Thymus (tissue), 11 donors: Measurements from ENCODE around the gene SATB2. TPM values are rescaled to one million over a fixed set of nuclear protein-coding genes. Genes with fewer than 3 reads are reported as not detected.

Experiments
- DNase-seq, 9 donors: peaks; one replicate each; pipeline ENCODE4 v3.0.0-alpha.2; 2013; ENCODE audit warnings: low spot score in 9 of 9, low read depth in 6 of 9, missing footprints in 1 of 9
- H3K27ac ChIP-seq, 2 donors: one replicate each; pipeline ENCODE4 v1.5.1; 2013; ENCODE audit warnings: control low read depth in 1 of 2, low read depth in 1 of 2, low read length in 1 of 2, mild to moderate bottlenecking in 1 of 2, moderate library complexity in 1 of 2
- H3K27me3 ChIP-seq, 2 donors: one replicate each; pipeline ENCODE4 v1.5.1; 2013; ENCODE audit warnings: low read length in 1 of 2; ENCODE audit not compliant: control insufficient read depth in 2 of 2, insufficient read depth in 1 of 2
- H3K36me3 ChIP-seq, 2 donors: one replicate each; pipeline ENCODE4 v1.5.1; 2013; ENCODE audit warnings: low read length in 1 of 2, mild to moderate bottlenecking in 1 of 2, moderate library complexity in 1 of 2; ENCODE audit not compliant: control insufficient read depth in 2 of 2, insufficient read depth in 2 of 2
- H3K4me1 ChIP-seq, 2 donors: one replicate each; pipeline ENCODE4 v1.5.1; 2013; ENCODE audit warnings: low read length in 2 of 2; ENCODE audit not compliant: control insufficient read depth in 2 of 2, insufficient read depth in 2 of 2
- H3K4me3 ChIP-seq, 2 donors: one replicate each; pipeline ENCODE4 v1.5.1; 2013; ENCODE audit warnings: low read length in 2 of 2, control low read depth in 1 of 2, mild to moderate bottlenecking in 1 of 2
- H3K9me3 ChIP-seq, 2 donors: one replicate each; pipeline ENCODE4 v1.5.1; 2013; ENCODE audit warnings: low read length in 1 of 2, mild to moderate bottlenecking in 1 of 2; ENCODE audit not compliant: control insufficient read depth in 2 of 2, insufficient read depth in 1 of 2
- WGBS: extraction: QIAGEN DNeasy Blood & Tissue Kit; methylation state at CpG from one replicate; pipeline ENCODE4 v1.1.7; 2013; 5-methylcytosine and 5-hydroxymethylcytosine counted together
- polyA plus RNA-seq: library from polyadenylated mRNA; stranded (reverse); fragments of 200-250 nt; gene quantifications from one replicate; pipeline ENCODE4 v1.2.3, GENCODE V29; 2013
- total RNA-seq: library from RNA; stranded (reverse); fragments of 120-200 nt; gene quantifications from one replicate; pipeline ENCODE4 v1.2.4, GENCODE V29; 2013
- donor health status: healthy.

SATB2 gene
- total and polyA plus RNA-seq, 2 donors: 0.38 to 0.73 TPM

DNA sequence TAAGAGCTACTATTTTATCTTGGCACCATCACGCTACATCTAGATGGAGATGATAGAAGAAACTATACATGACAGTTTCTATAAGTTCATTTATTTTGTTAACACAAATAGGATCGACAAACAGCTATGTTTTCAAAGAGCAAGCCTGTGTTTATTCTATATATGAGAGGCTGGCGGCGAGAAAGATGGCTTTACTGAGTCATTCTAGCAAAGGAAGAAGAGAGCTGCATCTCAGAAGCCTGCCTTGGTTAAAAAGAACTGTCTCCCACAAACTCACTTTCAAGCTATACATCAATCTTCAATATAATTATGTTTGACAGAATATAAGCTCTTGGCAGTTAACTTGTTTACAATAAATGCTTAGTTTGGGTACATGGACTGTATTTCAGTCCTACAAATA, 13.0 kb downstream of the SATB2 start:
- Histone ChIP-seq H3K27me3 (peaks cover 3 to 5% of the 10 kb centered on the region in 2 donors), H3K36me3 (no peaks in the 10 kb centered on the region), H3K27ac (no peak overlapping the region), H3K4me1 (no peaks in the 10 kb centered on the region), H3K9me3 (no peaks in the 10 kb centered on the region), H3K4me3 (no peak overlapping the region)
- DNase-seq: no peak
- 93% methylated on average over 4 of the region's 4 CpGs for WGBS

DNA sequence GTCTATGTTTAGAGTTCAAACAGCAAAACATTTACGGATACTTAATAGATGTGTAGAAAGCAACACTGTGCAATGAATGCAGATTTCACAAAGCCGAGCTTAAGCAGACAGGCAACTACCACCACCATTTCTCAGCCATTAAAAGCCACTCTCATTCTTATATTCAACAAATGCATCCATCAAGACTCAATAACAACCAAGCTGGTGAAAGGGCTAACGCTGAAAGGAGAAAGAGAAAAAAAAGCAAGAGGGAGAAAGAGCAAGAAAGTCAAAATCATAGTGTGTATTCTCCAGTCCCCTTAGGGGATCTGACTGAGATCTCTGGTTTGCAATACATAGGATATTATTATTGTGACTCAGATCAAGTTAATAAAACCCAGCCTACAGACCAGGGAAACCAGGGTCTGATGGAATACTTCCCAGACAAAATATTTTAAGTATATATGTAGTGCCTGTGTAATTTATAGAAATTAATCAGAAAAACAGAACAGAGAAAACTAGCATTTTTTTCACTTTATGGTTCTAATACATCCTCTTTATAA, 14.1 kb downstream of the SATB2 start:
- DNase-seq: no peak
- no peak overlapping the region for H3K4me3 ChIP-seq
- H3K36me3 ChIP-seq: no peaks in the 10 kb centered on the region
- H3K4me1 ChIP-seq: no peaks in the 10 kb centered on the region
- no peaks in the 10 kb centered on the region for H3K9me3 ChIP-seq
- peaks cover 3 to 4% of the 10 kb centered on the region in 2 donors for H3K27me3 ChIP-seq
- WGBS: 62% methylated on average over 3 of the region's 3 CpGs
- H3K27ac ChIP-seq: no peak overlapping the region

DNA sequence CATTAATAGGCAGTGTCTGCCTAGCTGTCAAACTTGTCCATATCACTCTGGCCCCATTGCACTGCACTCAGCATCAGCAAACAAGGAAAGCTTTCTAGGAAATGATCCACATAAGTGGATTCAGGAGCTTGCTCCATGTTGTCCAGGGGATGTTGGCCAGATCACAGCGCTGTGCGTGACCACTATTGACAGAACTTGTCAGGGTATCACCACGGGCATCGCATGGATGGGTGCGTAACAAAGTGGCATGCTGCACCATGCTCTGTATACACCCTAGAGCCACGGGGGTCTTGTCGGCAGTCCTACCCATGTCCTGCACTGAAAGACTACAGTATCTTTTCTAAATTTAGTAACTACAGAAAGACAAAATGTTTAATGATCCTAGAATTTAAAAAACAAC, 15.6 kb downstream of the SATB2 start:
- Histone ChIP-seq H3K4me3 (no peak overlapping the region), H3K9me3 (no peaks in the 10 kb centered on the region), H3K4me1 (no peaks in the 10 kb centered on the region), H3K27me3 (peaks cover 3 to 4% of the 10 kb centered on the region in 2 donors), H3K36me3 (no peaks in the 10 kb centered on the region), H3K27ac (no peak overlapping the region)
- DNase-seq: no peak
- 96% methylated on average over 7 of the region's 7 CpGs for WGBS

DNA sequence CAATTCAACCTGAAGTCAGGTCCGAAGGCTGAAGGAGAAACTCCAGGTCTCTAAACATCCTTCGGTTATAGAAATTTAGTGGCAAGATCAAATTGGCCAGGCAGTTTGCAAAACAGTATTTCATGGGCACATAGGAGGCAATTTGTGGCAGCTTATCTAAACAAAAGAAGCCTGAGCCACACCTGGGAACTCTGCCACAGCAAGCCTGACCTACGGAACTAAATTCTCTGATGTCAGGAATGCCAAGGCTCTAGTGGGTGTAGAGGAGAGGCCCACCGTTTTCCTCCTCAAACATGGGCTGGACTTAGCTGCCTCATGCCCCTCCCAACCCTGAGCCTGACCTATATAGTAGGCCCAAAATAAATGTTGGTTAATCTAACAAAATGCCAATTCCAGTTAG, 16.0 kb downstream of the SATB2 start:
- H3K4me3 ChIP-seq: no peak overlapping the region
- no peak overlapping the region for H3K27ac ChIP-seq
- no peaks in the 10 kb centered on the region for H3K36me3 ChIP-seq
- peaks cover 2 to 3% of the 10 kb centered on the region in 2 donors for H3K27me3 ChIP-seq
- no peak for DNase-seq
- no peaks in the 10 kb centered on the region for H3K4me1 ChIP-seq
- WGBS: 96% methylated on average over 4 of the region's 4 CpGs
- H3K9me3 ChIP-seq: no peaks in the 10 kb centered on the region

DNA sequence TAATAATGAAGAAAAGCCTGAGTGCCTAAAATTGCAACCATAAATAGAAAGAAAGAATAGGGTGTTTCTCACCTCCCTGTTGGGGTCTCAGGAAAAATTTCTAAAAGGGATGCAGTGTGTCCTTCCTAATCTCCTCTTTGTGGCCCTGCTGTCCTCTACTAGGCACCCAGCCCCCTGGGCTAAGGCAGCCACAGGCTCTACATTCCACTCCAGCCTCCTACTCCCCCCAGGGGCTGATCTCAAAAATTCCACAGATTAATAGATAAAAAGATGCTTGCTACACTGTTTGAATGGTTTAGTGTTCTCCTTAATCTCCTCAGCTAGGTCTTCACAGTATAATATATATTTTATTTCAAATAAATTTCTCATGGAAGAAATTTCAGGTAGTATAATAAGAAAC, 17.6 kb downstream of the SATB2 start:
- no peaks in the 10 kb centered on the region for H3K36me3 ChIP-seq
- H3K4me1 ChIP-seq: no peaks in the 10 kb centered on the region
- no peak for DNase-seq
- H3K27me3 ChIP-seq: peaks cover 2 to 3% of the 10 kb centered on the region in 2 donors
- H3K4me3 ChIP-seq: no peak overlapping the region
- H3K9me3 ChIP-seq: no peaks in the 10 kb centered on the region
- H3K27ac ChIP-seq: no peak overlapping the region

- no peak for DNase-seq
- Histone ChIP-seq H3K27ac (no peak overlapping the region), H3K36me3 (no peaks in the 10 kb centered on the region), H3K4me3 (no peak overlapping the region), H3K4me1 (no peaks in the 10 kb centered on the region), H3K9me3 (no peaks in the 10 kb centered on the region), H3K27me3 (peaks cover 0 to 2% of the 10 kb centered on the region in 2 donors)
- WGBS: 95% methylated on average over 5 of the region's 5 CpGs
Measured at GRCh38 chr2:199439542-199439941, 18.2 kb downstream of the SATB2 start.

DNA sequence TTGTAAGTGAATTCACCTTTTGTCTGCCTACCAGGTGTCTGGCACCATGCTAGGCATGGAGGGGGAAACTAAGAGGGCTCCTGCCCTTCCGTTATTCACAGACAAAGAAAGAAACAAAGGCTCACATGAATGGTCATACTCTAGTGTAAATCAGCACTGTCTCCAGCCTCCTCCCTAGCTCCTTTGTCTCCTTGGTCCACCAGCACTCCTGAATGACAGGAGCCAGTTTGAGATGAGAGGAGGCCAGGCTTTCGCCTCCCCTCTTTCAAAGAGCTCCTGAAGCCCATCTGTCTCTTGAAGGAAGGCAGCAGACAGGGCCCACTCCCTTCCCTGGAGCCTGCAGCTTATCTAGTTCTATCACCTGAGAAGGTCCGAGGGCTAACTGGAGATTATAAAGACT, 18.7 kb downstream of the SATB2 start:
- Histone ChIP-seq H3K9me3 (no peaks in the 10 kb centered on the region), H3K4me1 (no peaks in the 10 kb centered on the region), H3K4me3 (no peak overlapping the region), H3K36me3 (no peaks in the 10 kb centered on the region), H3K27ac (no peak overlapping the region), H3K27me3 (peaks cover 0 to 2% of the 10 kb centered on the region in 2 donors)
- WGBS: 99% methylated on average over 3 of the region's 3 CpGs
- no peak for DNase-seq

DNA sequence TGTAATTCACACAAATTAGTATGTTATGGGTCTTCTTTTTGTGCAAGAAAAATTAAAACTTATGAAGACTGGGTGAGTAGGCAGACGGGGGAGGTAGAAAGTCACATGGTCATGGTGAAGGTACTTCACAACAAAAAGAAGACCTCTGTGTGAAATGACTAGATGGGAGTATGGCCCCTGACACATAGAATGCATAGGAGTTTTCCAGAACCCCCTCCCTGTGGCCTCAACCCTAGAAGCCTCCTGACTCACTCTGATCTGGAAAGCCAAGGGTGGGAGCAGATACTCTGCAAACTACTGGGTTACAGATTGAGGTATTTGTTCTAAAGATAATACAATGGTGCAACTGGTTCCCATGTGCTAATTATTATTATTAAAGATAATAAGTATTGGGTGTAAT, 23.2 kb downstream of the SATB2 start:
- no peak overlapping the region for H3K27ac ChIP-seq
- H3K9me3 ChIP-seq: no peaks in the 10 kb centered on the region
- H3K4me3 ChIP-seq: no peak overlapping the region
- H3K27me3 ChIP-seq: no peaks in the 10 kb centered on the region
- DNase-seq: no peak
- H3K4me1 ChIP-seq: no peaks in the 10 kb centered on the region
- H3K36me3 ChIP-seq: no peaks in the 10 kb centered on the region
- WGBS: 93% methylated on average over 1 of the region's 1 CpG

DNA sequence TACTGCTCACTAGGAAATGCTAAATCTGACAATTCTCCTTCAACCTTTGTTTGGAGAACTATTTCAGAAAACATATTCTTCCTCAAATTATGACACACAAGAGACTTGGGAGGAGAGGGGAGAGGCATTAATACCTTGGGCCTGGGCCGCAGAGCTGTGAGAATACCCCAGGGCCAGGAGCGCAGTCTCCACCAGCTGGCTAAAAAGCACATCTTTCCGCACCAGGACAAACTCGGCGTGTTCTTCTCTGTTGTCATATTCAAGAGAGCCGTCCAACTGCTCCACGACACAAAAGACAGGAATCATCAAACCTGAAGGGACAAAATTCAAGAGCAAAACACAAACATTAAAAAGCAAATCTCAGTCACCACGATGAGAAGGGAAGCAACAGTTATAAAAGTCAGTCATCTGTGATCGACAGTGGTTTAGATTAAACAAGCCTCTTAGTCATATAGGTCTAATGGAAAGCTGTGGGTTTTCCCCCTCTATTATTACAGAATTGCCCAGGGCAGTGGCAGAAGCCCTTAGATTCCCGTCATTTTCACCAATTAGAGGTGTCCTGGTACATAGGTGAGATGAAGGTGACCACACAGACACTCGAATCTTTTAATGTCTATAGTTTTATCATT, 24.4 kb downstream of the SATB2 start:
- no peaks in the 10 kb centered on the region for H3K4me1 ChIP-seq
- no peak for DNase-seq
- whole genome bisulfite sequencing: 93% methylated on average over 11 of the region's 11 CpGs
- H3K27ac ChIP-seq: no peak overlapping the region
- H3K4me3 ChIP-seq: no peak overlapping the region
- no peaks in the 10 kb centered on the region for H3K27me3 ChIP-seq
- H3K36me3 ChIP-seq: no peaks in the 10 kb centered on the region
- no peaks in the 10 kb centered on the region for H3K9me3 ChIP-seq
